ENCODE data around the gene KLHL29. TPM values are rescaled to one million over a fixed set of nuclear protein-coding genes. Genes with fewer than 3 reads are reported as not detected.

KLHL29 gene
- total RNA-seq, 1 experiment from 2014 or later, result 7.7 TPM

- ChIA-PET CTCF (no interaction called here), POLR2A (no interaction called here)
- in situ Hi-C loops (cut with HindIII; ENCODE audit: low pct_unique_long_range_greater_than_20kb, low sequenced_read_pairs) (no loop called here), intact Hi-C loops (cut with micrococcal nuclease; ENCODE audit: unreplicated experiment) (no loop called here)
- no peak overlapping the region for H3K27ac ChIP-seq (ENCODE audit: low read length)
- H3K36me3 ChIP-seq (ENCODE audit: control insufficient read depth, insufficient read depth, low read length), result no peaks in the 10 kb centered on the region
- no TSS peak for BruUV-seq (replicated peaks)
- ATAC-seq, result no peak
- H3K4me3 ChIP-seq (ENCODE audit: low read depth in 2 of 2, low read length in 2 of 2), result no peak overlapping the region
- H3K9me3 ChIP-seq (ENCODE audit: control insufficient read depth, insufficient read depth, low read depth, low read length), result no peaks in the 10 kb centered on the region
- DNase-seq (ENCODE audit: low read depth, low spot score), result no peak
- H3K4me1 ChIP-seq (ENCODE audit: control insufficient read depth, insufficient read depth, low read length), result no peaks in the 10 kb centered on the region
- TF ChIP-seq POLR2AphosphoS5 (IDR thresholded peaks at IDR 0.05; ENCODE audit: low read depth, low read length) (no peak), CTCF (IDR thresholded peaks at IDR 0.05) (no peak), TCF7L2 (IDR thresholded peaks at IDR 0.05; ENCODE audit: low read depth, low read length) (no peak), SIN3A (IDR thresholded peaks at IDR 0.05; ENCODE audit: borderline replicate concordance, insufficient read depth, low read depth, low read length) (no peak)
- TF ChIP-seq, protein P1, sequence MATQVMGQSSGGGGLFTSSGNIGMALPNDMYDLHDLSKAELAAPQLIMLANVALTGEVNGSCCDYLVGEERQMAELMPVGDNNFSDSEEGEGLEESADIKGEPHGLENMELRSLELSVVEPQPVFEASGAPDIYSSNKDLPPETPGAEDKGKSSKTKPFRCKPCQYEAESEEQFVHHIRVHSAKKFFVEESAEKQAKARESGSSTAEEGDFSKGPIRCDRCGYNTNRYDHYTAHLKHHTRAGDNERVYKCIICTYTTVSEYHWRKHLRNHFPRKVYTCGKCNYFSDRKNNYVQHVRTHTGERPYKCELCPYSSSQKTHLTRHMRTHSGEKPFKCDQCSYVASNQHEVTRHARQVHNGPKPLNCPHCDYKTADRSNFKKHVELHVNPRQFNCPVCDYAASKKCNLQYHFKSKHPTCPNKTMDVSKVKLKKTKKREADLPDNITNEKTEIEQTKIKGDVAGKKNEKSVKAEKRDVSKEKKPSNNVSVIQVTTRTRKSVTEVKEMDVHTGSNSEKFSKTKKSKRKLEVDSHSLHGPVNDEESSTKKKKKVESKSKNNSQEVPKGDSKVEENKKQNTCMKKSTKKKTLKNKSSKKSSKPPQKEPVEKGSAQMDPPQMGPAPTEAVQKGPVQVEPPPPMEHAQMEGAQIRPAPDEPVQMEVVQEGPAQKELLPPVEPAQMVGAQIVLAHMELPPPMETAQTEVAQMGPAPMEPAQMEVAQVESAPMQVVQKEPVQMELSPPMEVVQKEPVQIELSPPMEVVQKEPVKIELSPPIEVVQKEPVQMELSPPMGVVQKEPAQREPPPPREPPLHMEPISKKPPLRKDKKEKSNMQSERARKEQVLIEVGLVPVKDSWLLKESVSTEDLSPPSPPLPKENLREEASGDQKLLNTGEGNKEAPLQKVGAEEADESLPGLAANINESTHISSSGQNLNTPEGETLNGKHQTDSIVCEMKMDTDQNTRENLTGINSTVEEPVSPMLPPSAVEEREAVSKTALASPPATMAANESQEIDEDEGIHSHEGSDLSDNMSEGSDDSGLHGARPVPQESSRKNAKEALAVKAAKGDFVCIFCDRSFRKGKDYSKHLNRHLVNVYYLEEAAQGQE (IDR thresholded peaks at IDR 0.05; ENCODE audit: insufficient read depth in 1 of 2, low read depth in 2 of 2, low read length in 1 of 2), result no peak
- H3K27me3 ChIP-seq (ENCODE audit: control insufficient read depth, insufficient read depth, low read length), result no peaks in the 10 kb centered on the region
These were observed 124.1 kb downstream of the KLHL29 start for GRCh38 chr2:23509103-23509502.

- ATAC-seq, result no peak
- Histone ChIP-seq H3K4me1 (ENCODE audit: control insufficient read depth, insufficient read depth, low read length) (no peaks in the 10 kb centered on the region), H3K27me3 (ENCODE audit: control insufficient read depth, insufficient read depth, low read length) (no peaks in the 10 kb centered on the region), H3K9me3 (ENCODE audit: control insufficient read depth, insufficient read depth, low read depth, low read length) (no peaks in the 10 kb centered on the region), H3K4me3 (ENCODE audit: low read depth in 2 of 2, low read length in 2 of 2) (no peak overlapping the region), H3K27ac (ENCODE audit: low read length) (no peak overlapping the region), H3K36me3 (ENCODE audit: control insufficient read depth, insufficient read depth, low read length) (no peaks in the 10 kb centered on the region)
- CTCF ChIA-PET, result no interaction called here
- BruUV-seq (replicated peaks), result no TSS peak
- in situ Hi-C loops (cut with HindIII; ENCODE audit: low pct_unique_long_range_greater_than_20kb, low sequenced_read_pairs), result no loop called here
- TF ChIP-seq, protein P1 (IDR thresholded peaks at IDR 0.05; ENCODE audit: insufficient read depth in 1 of 2, low read depth in 2 of 2, low read length in 1 of 2), result no peak
- TF ChIP-seq CTCF (IDR thresholded peaks at IDR 0.05) (no peak), TCF7L2 (IDR thresholded peaks at IDR 0.05; ENCODE audit: low read depth, low read length) (no peak), POLR2AphosphoS5 (IDR thresholded peaks at IDR 0.05; ENCODE audit: low read depth, low read length) (no peak)
- POLR2A ChIA-PET, result no interaction called here
- intact Hi-C loops (cut with micrococcal nuclease; ENCODE audit: unreplicated experiment), result no loop called here
- no peak for DNase-seq (ENCODE audit: low read depth, low spot score)
These were observed 124.8 kb downstream of the KLHL29 start for GRCh38 chr2:23509596-23510292.

Data from Panc1 (cell line).